BJ (cell line): ENCODE results near the gene DSC1. TPM values are rescaled to one million over a fixed set of nuclear protein-coding genes. Genes with fewer than 3 reads are reported as not detected.

Source experiments
- CTCF ChIA-PET: fragments of 350-600 bp; formaldehyde crosslinking; extraction: SDS; loops from one replicate; lab custom pipeline; 2021; ENCODE audit warnings: antibody characterized with exemption, inconsistent platforms; lab: Yijun Ruan, JAX
- POLR2A ChIA-PET: fragments of 300-600 bp; sonication (Branson Sonifier 250); formaldehyde crosslinking; extraction: SDS; loops from one replicate; lab custom pipeline; 2021; ENCODE audit warnings: antibody characterized with exemption; lab: Charles Lee
- DNase-seq: peaks from one replicate; pipeline ENCODE4 v3.0.0-alpha.2; 2011; ENCODE audit warnings: low read depth
- H3K27me3 ChIP-seq: 2 replicates; pipeline ENCODE4 v1.6.0; 2011; ENCODE audit warnings: low read length; ENCODE audit not compliant: control insufficient read depth, insufficient read depth
- H3K36me3 ChIP-seq: 2 replicates; pipeline ENCODE4 v1.5.1; 2011; ENCODE audit warnings: low read length; ENCODE audit not compliant: control insufficient read depth, insufficient read depth
- H3K4me3 ChIP-seq: 2 replicates; pipeline ENCODE4 v1.5.1; 2011; ENCODE audit warnings: low read depth, mild to moderate bottlenecking, control low read depth, low read length
- polyA plus RNA-seq: library from polyadenylated mRNA; depleted of rRNA; stranded (reverse); fragments of >200 nt; gene quantifications from 2 replicates; pipeline ENCODE4 v1.2.3, GENCODE V29; 2011
- TF ChIP-seq, protein P1 (sequence below): IDR thresholded peaks from 2 replicates; pipeline ENCODE4 v1.5.1; 2011; ENCODE audit warnings: low read depth, mild to moderate bottlenecking, control low read depth, inconsistent platforms, low read length, moderate library complexity; ENCODE audit not compliant: insufficient read depth

The DSC1 gene
- polyA plus RNA-seq, 1 experiment = not detected

DNA sequence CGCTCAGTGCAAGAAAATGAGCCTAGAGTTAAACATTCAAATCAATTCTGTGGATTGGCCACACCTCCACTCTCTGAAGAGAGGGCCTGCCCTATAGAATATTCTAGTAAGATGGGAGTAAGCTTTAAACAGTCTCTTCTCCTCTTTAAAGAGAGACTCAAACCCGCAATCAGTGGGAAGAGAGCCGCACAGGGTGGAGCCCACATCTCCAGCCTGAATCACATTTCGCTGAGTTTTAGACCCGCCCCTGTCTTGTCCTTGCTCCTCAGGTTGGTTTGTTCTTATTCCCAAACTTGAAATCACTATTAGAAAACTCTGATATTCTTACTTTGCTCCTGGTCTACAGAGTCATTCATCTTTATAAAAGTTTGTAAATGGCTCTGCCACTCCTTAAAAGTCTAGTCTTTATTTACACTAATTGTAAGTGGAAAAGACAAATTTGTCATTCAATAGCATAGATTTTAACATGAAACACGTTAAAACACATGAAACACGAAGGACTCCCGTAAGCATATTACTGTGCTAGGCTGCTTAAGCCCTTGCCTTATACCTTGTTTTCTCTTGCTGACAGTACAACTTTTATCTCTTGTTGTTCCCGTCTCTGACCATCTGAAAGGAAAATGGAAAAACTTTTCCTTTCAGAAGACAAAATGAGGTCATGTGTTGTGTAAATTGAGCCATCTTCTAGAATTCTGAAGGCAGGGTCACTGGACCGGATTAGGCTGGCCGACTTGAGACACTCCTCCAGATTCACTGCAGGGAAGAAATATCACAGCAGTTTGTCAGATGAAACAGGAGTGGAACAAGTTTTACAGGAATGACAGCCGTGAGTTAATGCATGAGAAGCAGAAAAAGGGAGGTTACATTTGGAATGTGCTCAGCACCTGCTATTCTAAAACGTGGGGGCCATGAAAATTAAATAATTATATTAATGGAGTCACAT, 5.6 kb downstream of the DSC1 start:
- ChIA-PET CTCF (no interaction called here), POLR2A (no interaction called here)
- no peak for DNase-seq
- H3K4me3 ChIP-seq = no peak overlapping the region
- TF ChIP-seq, protein P1, sequence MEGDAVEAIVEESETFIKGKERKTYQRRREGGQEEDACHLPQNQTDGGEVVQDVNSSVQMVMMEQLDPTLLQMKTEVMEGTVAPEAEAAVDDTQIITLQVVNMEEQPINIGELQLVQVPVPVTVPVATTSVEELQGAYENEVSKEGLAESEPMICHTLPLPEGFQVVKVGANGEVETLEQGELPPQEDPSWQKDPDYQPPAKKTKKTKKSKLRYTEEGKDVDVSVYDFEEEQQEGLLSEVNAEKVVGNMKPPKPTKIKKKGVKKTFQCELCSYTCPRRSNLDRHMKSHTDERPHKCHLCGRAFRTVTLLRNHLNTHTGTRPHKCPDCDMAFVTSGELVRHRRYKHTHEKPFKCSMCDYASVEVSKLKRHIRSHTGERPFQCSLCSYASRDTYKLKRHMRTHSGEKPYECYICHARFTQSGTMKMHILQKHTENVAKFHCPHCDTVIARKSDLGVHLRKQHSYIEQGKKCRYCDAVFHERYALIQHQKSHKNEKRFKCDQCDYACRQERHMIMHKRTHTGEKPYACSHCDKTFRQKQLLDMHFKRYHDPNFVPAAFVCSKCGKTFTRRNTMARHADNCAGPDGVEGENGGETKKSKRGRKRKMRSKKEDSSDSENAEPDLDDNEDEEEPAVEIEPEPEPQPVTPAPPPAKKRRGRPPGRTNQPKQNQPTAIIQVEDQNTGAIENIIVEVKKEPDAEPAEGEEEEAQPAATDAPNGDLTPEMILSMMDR = no peak
- H3K36me3 ChIP-seq = no peaks in the 10 kb centered on the region
- H3K27me3 ChIP-seq = no peaks in the 10 kb centered on the region

DNA sequence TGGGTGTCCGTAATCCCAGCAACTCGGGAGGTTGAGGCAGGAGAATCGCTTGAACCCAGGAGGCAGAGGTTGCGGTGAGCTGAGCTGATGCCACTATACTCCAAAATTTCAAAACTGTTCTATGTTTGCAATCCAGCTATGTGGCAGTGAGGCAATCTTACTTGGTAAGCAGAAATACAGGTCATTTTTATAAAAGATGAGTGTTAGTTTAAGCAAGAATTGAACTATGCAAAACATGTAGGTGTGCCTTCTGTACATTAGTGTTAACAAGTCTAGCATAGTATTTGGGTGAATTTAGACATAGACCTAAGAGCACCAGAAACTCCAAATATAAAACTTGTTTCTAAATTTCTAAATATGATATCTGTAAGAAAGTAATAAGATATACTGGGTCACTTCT, 7.2 kb downstream of the DSC1 start:
- CTCF ChIA-PET = no interaction called here
- TF ChIP-seq, protein P1 = no peak
- Histone ChIP-seq H3K27me3 (no peaks in the 10 kb centered on the region), H3K36me3 (no peaks in the 10 kb centered on the region), H3K4me3 (no peak overlapping the region)
- no peak for DNase-seq
- POLR2A ChIA-PET = no interaction called here

DNA sequence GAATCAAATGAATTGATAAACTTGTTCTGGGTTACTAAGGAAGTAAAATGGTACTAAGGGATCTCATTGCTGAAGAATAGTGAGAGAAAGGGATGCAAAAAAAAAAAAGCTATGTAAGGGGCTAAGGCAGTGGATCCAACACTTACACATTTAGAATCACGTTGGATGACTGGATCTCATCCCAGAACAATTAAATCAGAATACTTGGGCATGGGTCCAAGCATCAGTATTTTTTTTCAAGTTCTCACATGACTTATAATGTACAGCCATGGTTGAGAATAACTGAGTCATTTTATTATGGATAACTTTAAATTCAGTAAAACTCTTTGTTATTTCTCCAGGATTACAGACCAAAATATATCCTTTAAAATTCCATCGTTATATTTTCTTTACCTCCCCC, 8.5 kb downstream of the DSC1 start:
- ChIA-PET CTCF (no interaction called here), POLR2A (no interaction called here)
- H3K36me3 ChIP-seq = no peaks in the 10 kb centered on the region
- TF ChIP-seq, protein P1 = no peak
- no peaks in the 10 kb centered on the region for H3K27me3 ChIP-seq
- no peak for DNase-seq
- no peak overlapping the region for H3K4me3 ChIP-seq

DNA sequence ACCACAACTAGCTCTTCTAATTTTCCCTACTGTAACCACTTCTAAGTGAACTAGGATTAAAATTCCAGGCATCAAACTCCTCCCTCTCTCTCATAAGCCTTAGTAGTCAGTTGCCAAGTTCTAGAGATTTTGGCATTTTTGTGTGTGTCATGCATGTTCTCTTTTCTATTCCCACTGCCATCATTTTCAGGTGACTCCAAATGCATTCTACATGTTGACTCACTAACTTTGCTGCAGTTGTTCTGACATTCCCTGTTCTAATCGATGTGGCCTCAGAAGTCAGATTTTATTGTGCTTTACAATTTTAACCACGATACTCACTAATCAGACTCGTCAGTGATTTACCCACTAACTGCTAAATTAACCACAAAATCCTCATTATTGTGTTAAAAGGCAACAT, 13.3 kb downstream of the DSC1 start:
- CTCF ChIA-PET = no interaction called here
- H3K27me3 ChIP-seq = no peaks in the 10 kb centered on the region
- no peak overlapping the region for H3K4me3 ChIP-seq
- H3K36me3 ChIP-seq = no peaks in the 10 kb centered on the region
- TF ChIP-seq, protein P1 = no peak
- no peak for DNase-seq
- POLR2A ChIA-PET = no interaction called here

DNA sequence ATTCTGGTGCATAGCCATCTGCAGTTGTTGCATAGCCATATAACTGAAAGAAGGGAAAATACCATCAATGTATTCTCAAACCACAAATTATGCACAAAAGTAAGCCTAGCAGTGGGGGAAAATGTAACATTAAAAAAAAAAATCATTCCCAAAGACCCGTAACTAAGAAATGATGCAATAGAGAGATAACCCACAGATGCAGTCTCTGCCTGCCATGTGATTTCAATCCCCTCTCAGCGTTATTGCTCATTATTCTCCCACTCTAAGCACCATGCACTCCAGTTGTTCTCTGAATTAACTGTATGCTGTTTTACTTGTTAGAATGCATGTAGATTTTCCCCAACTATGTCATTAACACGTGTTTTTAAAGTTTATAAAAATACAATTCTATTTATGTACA, 14.1 kb downstream of the DSC1 start:
- H3K4me3 ChIP-seq = no peak overlapping the region
- no peak for DNase-seq
- no peaks in the 10 kb centered on the region for H3K27me3 ChIP-seq
- TF ChIP-seq, protein P1 = no peak
- H3K36me3 ChIP-seq = no peaks in the 10 kb centered on the region
- POLR2A ChIA-PET = no interaction called here
- CTCF ChIA-PET = no interaction called here
